H1 (cell line): ENCODE measurements around the gene TBC1D16. TPM values are rescaled to one million over a fixed set of nuclear protein-coding genes. Genes with fewer than 3 reads are reported as not detected.

Experiments
- ASH2L ChIP-seq: fragments of 200-600, 300-600 bp; sonication (generic); IDR thresholded peaks from one replicate; pipeline ENCODE4 v1.7.1; 2017; ENCODE audit warnings: low read length
- CEBPB ChIP-seq: IDR thresholded peaks from 2 replicates; pipeline ENCODE4 v1.6.1; 2012; ENCODE audit warnings: low read depth, low read length
- CREB1 ChIP-seq: IDR thresholded peaks from 2 replicates; pipeline ENCODE4 v1.6.1; 2012; ENCODE audit warnings: inconsistent platforms
- CTBP2 ChIP-seq: IDR thresholded peaks from 2 replicates; pipeline ENCODE4 v1.7.0; 2011; ENCODE audit warnings: borderline replicate concordance, mild to moderate bottlenecking, moderate library complexity, mixed read lengths, low read length; ENCODE audit not compliant: insufficient read depth, insufficient read length
- EGR1 ChIP-seq: IDR thresholded peaks from 2 replicates; pipeline ENCODE4 v1.6.1; 2011; ENCODE audit warnings: low read depth, low read length, borderline replicate concordance
- NRF1 ChIP-seq: IDR thresholded peaks from 2 replicates; pipeline ENCODE4 v1.6.1; 2011; ENCODE audit warnings: mild to moderate bottlenecking, low read depth, low read length, improper control_type of control experiment
- POLR2AphosphoS5 ChIP-seq: IDR thresholded peaks from 2 replicates; pipeline ENCODE4 v1.6.1; 2011; ENCODE audit warnings: low read depth, low read length
- SUZ12 ChIP-seq: fragments of 200-600 bp; sonication (generic); IDR thresholded peaks from 2 replicates; pipeline ENCODE4 v1.6.1; 2012; ENCODE audit warnings: mild to moderate bottlenecking, inconsistent platforms, low read length, moderate library complexity, mixed read lengths
- polyA plus RNA-seq, 7 experiments: library from polyadenylated mRNA; depleted of rRNA in 3 of 7; stranded (reverse) in 5 of 7; unstranded in 2 of 7; fragments of >200 nt in 5 of 7; fragments of 200-250 nt in 2 of 7; gene quantifications; 1 replicate in 5 of 7; 2 replicates in 1 of 7; 4 replicates in 1 of 7; pipeline versions ENCODE4 v1.2.1 to v1.2.3, GENCODE V29; 2011 to 2013; ENCODE audit warnings: missing spikeins in 2 of 7, mixed read lengths in 2 of 7
- total RNA-seq: library from RNA; stranded (reverse); fragmentation: NEBNext Ultra II Directional; extraction: Animal tissue kit (Norgen Biotek cat#: 25700); gene quantifications from 2 replicates; pipeline ENCODE4 v1.2.1, GENCODE V29; 2021

TBC1D16 gene
- total and polyA plus RNA-seq, 2 of the 8 experiments (the other 6 are each of a cell fraction or from before 2014, with no cell fraction given) = 21.1 to 109 TPM

- TF ChIP-seq ASH2L (no peak), CREB1 (no peak), SUZ12 (no peak), CEBPB (no peak), NRF1 (no peak), CTBP2 (no peak), POLR2AphosphoS5 (no peak), EGR1 (no peak)
Measured at GRCh38 chr17:80068301-80069222, 32.9 kb upstream of the TBC1D16 start (continued).
